Muscle of back (tissue), 11 donors: ENCODE data around the gene NPAS2. TPM values are rescaled to one million over a fixed set of nuclear protein-coding genes. Genes with fewer than 3 reads are reported as not detected.

Source experiments
- DNase-seq, 3 donors: peaks; one replicate each; pipeline versions ENCODE4 v3.0.0 to v3.0.0-alpha.2; 2013
- polyA plus RNA-seq, 10 donors: library from polyadenylated mRNA; unstranded; fragments of 120-200 nt; gene quantifications; one replicate each; pipeline ENCODE4 v1.2.1, GENCODE V29; 2013; ENCODE audit not compliant: insufficient read length in 10 of 10

The NPAS2 gene
- polyA plus RNA-seq, 10 donors: 6.1 to 12.1 (median 10.5) TPM

GRCh38 chr2:100965596-100965995 is 145.7 kb downstream of the NPAS2 start:
- DNase-seq: no peak

DNA sequence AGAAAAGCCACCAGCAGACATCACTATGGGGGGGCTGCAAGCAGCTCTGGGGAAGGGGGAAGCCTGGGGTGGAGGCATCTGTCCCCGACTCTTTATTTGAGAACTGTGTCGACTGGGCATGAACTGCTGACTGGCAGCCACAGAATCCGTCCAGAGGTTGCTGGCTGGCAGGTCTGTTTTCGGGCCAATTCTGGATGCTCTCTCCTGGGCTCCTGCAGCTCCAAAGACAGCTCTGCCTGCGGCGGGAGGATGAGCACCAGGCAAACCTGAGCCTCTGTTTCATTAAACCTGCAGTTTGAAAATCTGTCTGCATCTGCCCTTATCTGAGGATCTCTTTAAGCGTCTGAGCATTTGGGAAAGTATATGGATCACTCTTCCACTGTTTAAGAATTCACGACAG is 147.8 kb downstream of the NPAS2 start:
- DNase-seq: no peak

- no peak for DNase-seq
These were observed 148.5 kb downstream of the NPAS2 start for GRCh38 chr2:100968146-100969145.

GRCh38 chr2:100969998-100970397 is 150.1 kb downstream of the NPAS2 start:
- DNase-seq: no peak

GRCh38 chr2:100971221-100971620 is 151.3 kb downstream of the NPAS2 start:
- DNase-seq: no peak

DNA sequence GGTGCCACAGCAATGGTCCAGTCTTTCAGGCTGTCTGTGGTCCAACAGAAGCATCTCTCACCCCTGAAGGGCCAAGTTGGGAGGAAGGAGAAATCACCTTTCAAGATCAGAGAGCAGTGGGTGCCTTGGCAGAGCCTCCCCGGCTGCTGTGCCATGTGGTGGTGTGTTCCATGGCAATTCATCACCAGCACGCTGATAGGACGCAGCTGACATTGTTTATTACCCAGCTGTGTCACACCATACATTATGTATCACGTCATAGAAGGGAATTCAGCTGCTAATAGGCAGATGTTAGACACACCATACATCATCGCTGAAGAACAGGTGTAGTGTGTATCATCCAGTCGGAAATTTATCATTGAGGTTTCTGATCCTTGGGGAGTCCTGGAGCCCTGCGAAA is 152.5 kb downstream of the NPAS2 start:
- DNase-seq: peak in 1 of 3 donors; percentile 48

DNA sequence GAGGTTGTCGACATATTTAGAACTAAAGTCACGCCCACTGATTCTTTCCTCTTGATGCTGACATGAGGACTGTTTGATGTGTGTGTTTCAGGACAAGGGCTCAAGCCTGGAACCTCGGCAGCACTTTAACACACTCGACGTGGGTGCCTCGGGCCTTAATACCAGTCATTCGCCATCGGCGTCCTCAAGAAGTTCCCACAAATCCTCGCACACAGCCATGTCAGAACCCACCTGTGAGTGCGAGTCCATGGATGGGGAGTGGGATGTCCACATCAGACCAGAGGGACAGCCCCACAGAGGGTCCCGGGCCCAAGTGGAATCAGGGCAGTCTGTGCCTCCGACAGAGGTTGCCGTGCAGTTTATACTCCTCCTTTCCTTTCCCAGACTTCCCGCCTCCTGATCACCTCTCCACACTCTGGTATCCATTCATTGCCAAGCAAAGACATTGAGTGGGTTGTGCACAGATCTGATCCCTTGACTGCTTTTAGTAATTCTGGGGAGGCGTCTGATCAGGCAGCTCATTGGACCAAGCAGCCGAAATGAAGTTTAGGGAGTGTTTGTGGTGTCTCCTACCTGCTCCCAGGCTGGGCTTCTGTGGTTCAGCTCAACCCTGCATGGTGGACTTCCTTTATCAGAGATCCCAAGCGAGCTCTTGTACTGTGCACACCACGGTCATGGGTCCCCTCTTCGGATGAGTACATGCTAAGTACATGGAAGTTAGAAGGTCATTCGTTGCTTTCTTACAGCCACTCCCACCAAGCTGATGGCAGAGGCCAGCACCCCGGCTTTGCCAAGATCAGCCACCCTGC is 155.0 kb downstream of the NPAS2 start:
- no peak for DNase-seq

DNA sequence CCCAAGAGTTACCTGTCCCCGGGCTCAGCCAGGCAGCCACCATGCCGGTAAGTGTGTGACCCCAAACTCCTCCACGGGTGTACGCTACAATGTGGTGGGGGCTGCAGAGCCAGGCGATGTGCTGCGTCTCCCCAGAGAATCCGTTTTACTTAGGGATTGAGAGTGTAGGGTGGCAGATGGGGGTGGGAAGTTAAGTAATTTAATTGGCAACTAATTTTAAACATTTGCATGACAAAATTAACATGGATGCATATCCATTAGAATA is 155.5 kb downstream of the NPAS2 start:
- no peak for DNase-seq

- DNase-seq: no peak
These were observed 156.1 kb downstream of the NPAS2 start for GRCh38 chr2:100976061-100976460.

GRCh38 chr2:100976645-100977391 is 156.9 kb downstream of the NPAS2 start:
- no peak for DNase-seq

- no peak for DNase-seq
These were observed 157.6 kb downstream of the NPAS2 start for GRCh38 chr2:100977511-100977910.

DNA sequence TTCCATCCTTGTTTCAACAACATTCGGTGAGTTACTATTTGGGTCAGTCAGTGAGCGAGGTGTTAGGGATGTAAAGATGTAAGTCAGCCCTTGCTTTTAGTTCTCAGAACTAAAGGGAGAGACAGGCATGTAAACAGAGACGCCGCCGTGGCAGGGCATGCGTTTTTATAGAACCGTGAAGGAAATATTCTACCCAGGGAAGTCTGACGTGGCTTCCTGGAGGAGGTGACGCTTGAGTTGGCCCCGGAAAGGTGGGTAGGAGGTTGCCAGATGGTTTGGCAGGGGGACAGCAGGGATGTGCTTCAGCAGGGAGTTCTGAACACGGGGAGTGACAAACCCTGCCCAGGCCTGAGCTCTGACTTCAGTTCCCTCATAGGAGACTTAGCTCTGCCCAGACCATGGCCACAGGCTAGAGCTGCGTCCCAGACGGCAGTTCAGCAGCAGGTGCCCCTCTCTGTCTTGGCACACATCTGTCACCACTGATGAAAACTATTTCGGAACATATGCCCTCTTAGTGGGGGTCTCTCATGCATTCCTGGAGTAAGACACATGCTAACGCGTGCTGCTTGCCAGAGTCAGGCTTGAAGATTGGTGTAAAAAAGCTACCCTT is 158.7 kb downstream of the NPAS2 start:
- DNase-seq: peak in 1 of 3 donors; percentile 50

GRCh38 chr2:100980046-100980445 is 160.1 kb downstream of the NPAS2 start:
- DNase-seq: no peak

DNA sequence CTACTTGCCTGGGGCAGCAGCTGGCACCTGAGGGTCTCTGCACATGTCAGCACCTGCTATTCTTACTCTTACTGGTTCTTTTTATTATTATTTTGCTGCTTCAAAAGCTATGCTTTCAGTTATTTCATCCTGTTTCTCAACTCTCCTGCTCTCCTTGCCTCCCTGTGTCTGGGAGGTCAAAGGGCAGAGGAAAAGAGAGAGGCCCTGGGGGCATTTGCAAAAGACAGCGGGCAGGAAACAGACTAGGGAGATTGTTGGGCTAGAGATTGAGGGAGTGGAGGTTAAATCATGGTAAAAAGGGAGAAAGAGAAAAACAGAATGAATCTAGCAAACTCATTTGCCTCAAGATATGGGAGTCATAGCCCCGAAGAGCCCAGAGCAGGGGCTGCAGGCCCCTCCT is 161.1 kb downstream of the NPAS2 start:
- DNase-seq: no peak

DNA sequence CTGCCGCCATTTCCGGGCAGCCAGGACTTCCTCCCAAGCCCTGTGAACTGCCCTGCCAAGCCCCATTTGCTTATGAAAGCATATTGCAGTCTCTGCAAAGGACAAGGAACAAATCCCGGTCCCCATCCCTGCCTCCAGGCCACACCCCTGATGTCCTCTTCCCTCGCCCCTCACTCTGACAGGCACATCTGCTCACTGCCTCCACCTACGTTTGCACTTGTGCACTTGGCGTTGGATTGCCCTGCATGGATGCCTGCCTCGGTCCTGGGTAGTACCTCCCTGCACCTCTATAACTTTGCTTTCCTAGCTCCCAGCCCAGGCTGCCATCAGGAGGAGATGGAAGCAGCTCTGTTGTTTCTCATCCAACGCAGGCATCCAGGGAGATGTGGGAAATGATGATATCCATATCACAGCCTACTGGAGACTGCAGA is 162.5 kb downstream of the NPAS2 start:
- no peak for DNase-seq

- DNase-seq: no peak
These were observed 163.3 kb downstream of the NPAS2 start for GRCh38 chr2:100983201-100983600.

- no peak for DNase-seq
These were observed 163.9 kb downstream of the NPAS2 start for GRCh38 chr2:100983684-100984310.

DNA sequence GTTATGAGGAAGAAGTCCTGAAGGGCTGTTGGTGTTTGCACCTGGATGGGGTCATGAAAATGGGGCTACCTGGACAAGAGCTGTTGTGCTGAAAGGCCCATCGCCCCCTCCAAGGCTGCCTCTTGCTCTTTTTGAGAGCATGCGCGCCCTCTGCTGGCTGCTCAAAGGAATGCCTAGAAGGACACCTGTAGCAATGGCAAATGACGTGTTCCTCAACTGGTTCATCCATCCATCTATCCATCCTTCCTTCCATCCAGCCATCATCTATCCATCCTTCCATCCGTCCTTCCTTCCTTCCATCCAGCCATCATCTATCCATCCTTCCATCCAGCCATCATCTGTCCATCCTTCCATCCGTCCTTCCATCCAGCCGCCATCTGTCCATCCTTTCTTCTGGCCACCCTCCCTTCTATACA is 165.0 kb downstream of the NPAS2 start:
- DNase-seq: peak; percentile 57 to 82 (median 80)

- no peak for DNase-seq
These were observed 166.2 kb downstream of the NPAS2 start for GRCh38 chr2:100986157-100986556.

DNA sequence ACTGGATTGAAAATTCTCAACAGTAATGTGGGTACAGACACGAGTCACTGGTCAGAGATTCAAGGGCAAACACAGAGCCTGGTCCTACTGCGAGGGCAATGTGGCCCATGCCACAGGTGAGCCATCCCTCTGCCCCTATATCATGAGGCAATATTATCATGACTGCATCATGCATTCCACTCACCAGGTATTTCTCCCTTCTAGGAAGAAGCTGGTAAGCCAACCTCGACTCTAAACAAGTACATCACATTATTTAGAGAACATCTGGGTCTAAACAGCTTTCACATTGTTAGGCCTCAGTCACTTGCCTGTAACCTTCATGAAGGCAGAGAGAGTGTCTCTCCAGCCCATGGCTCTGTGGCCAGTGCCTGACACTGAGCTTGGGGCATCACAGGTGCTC is 167.6 kb downstream of the NPAS2 start:
- no peak for DNase-seq

DNA sequence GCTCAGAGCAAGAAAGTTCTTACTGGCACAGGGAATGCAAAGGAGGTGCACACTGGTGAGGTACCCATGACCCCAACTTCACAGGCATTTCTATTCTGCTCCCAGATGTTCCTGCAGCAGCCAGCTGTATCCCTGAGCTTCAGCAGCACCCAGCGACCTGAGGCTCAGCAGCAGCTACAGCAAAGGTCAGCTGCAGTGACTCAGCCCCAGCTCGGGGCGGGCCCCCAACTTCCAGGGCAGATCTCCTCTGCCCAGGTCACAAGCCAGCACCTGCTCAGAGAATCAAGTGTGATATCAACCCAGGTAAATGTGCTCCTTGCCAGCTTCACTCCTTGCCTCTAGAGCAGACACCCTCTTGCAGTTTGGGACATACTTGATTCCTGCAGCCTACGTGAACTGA is 168.0 kb downstream of the NPAS2 start:
- no peak for DNase-seq
